NCI-H187 treated with DMSO at 0.1 percent for 48 hours (cell line): ENCODE data around the gene CCDC69.

Experiments used
- DNase-seq: peaks from one replicate; lab custom pipeline; 2025; lab: John Stamatoyannopoulos, UW

CCDC69 gene

GRCh38 chr5:151159649-151160373 is 64.1 kb downstream of the CCDC69 start:
- DNase-seq, result no peak

- no peak for DNase-seq
Measured at GRCh38 chr5:151158287-151158661, 65.6 kb downstream of the CCDC69 start.

- DNase-seq, result no peak
Measured at GRCh38 chr5:151157426-151158286, 66.2 kb downstream of the CCDC69 start, which contains the start of gene ANXA6. TSS of gene ANXA6 (minus strand) at chr5:151157779. CDS start at chr5:151147901, 9,878 bp downstream.

- no peak for DNase-seq
Measured at GRCh38 chr5:151156507-151157420, 67.1 kb downstream of the CCDC69 start.

- DNase-seq, result no peak
Measured at GRCh38 chr5:151155775-151156506, 68.0 kb downstream of the CCDC69 start.

GRCh38 chr5:151154931-151155774 is 68.7 kb downstream of the CCDC69 start:
- DNase-seq, result no peak

- DNase-seq, result no peak
Measured at GRCh38 chr5:151153766-151154272, 70.1 kb downstream of the CCDC69 start.

GRCh38 chr5:151153300-151153699 is 70.6 kb downstream of the CCDC69 start:
- DNase-seq, result no peak

GRCh38 chr5:151151793-151152192 is 72.1 kb downstream of the CCDC69 start:
- no peak for DNase-seq

GRCh38 chr5:151151263-151151660 is 72.6 kb downstream of the CCDC69 start:
- no peak for DNase-seq

GRCh38 chr5:151150471-151151262 is 73.2 kb downstream of the CCDC69 start:
- no peak for DNase-seq

- no peak for DNase-seq
Measured at GRCh38 chr5:151148583-151148982, 75.3 kb downstream of the CCDC69 start.

GRCh38 chr5:151147033-151147432 is 76.9 kb downstream of the CCDC69 start:
- DNase-seq, result no peak

- DNase-seq, result no peak
Measured at GRCh38 chr5:151146061-151146460, 77.8 kb downstream of the CCDC69 start.

GRCh38 chr5:151144922-151145321 is 79.0 kb downstream of the CCDC69 start:
- no peak for DNase-seq

- no peak for DNase-seq
Measured at GRCh38 chr5:151144275-151144674, 79.6 kb downstream of the CCDC69 start.

GRCh38 chr5:151143645-151144044 is 80.2 kb downstream of the CCDC69 start:
- DNase-seq, result no peak

- DNase-seq, result no peak
Measured at GRCh38 chr5:151142933-151143332, 81.0 kb downstream of the CCDC69 start.

GRCh38 chr5:151141535-151141934 is 82.4 kb downstream of the CCDC69 start:
- DNase-seq, result no peak
